HG03575 (cell line): ENCODE data around the gene DCLK1.

Experiments
- ATAC-seq: cut with Tn5 transposase; IDR thresholded peaks from one replicate; pipeline ENCODE4 v1.9.1; 2021; ENCODE audit not compliant: unreplicated experiment, insufficient number of reproducible peaks, low FRiP score; ENCODE audit errors: extremely low read depth

DCLK1 gene

GRCh38 chr13:35860661-35861060 lies 270.5 kb downstream of the DCLK1 start:
- ATAC-seq = no peak

GRCh38 chr13:35859981-35860380 lies 271.2 kb downstream of the DCLK1 start:
- ATAC-seq = no peak

- no peak for ATAC-seq
Measured at GRCh38 chr13:35858665-35859064, 272.5 kb downstream of the DCLK1 start.

- no peak for ATAC-seq
Measured at GRCh38 chr13:35857769-35858168, 273.4 kb downstream of the DCLK1 start.

- no peak for ATAC-seq
Measured at GRCh38 chr13:35856721-35857364, 274.3 kb downstream of the DCLK1 start.

GRCh38 chr13:35856084-35856483 lies 275.1 kb downstream of the DCLK1 start:
- ATAC-seq = no peak

- ATAC-seq = no peak
Measured at GRCh38 chr13:35855531-35856019, 275.6 kb downstream of the DCLK1 start.

- no peak for ATAC-seq
Measured at GRCh38 chr13:35854286-35854685, 276.9 kb downstream of the DCLK1 start.

GRCh38 chr13:35851881-35852280 lies 279.3 kb downstream of the DCLK1 start:
- ATAC-seq = no peak

- no peak for ATAC-seq
Measured at GRCh38 chr13:35851356-35851755, 279.8 kb downstream of the DCLK1 start.

- no peak for ATAC-seq
Measured at GRCh38 chr13:35850569-35850968, 280.6 kb downstream of the DCLK1 start.

- ATAC-seq = no peak
Measured at GRCh38 chr13:35849256-35849644, 281.9 kb downstream of the DCLK1 start.

- ATAC-seq = no peak
Measured at GRCh38 chr13:35848336-35849255, 282.6 kb downstream of the DCLK1 start.

GRCh38 chr13:35843272-35843671 lies 287.9 kb downstream of the DCLK1 start:
- ATAC-seq = no peak

- ATAC-seq = no peak
Measured at GRCh38 chr13:35841060-35841521, 290.1 kb downstream of the DCLK1 start.

- ATAC-seq = no peak
Measured at GRCh38 chr13:35839806-35840205, 291.4 kb downstream of the DCLK1 start.

GRCh38 chr13:35838356-35838755 lies 292.8 kb downstream of the DCLK1 start:
- ATAC-seq = no peak

- no peak for ATAC-seq
Measured at GRCh38 chr13:35836446-35836845, 294.7 kb downstream of the DCLK1 start.

GRCh38 chr13:35835989-35836388 lies 295.2 kb downstream of the DCLK1 start:
- ATAC-seq = no peak

- ATAC-seq = no peak
Measured at GRCh38 chr13:35833608-35834275, 297.4 kb downstream of the DCLK1 start.
